ENCODE measurements around the gene WDR6. TPM values are rescaled to one million over a fixed set of nuclear protein-coding genes. Genes with fewer than 3 reads are reported as not detected.

The WDR6 gene
- total and polyA plus RNA-seq, 2 donors (not counting 1 experiment from before 2014, with no cell fraction given) = 58.7 to 77.9 TPM

- TF ChIP-seq, protein P1, sequence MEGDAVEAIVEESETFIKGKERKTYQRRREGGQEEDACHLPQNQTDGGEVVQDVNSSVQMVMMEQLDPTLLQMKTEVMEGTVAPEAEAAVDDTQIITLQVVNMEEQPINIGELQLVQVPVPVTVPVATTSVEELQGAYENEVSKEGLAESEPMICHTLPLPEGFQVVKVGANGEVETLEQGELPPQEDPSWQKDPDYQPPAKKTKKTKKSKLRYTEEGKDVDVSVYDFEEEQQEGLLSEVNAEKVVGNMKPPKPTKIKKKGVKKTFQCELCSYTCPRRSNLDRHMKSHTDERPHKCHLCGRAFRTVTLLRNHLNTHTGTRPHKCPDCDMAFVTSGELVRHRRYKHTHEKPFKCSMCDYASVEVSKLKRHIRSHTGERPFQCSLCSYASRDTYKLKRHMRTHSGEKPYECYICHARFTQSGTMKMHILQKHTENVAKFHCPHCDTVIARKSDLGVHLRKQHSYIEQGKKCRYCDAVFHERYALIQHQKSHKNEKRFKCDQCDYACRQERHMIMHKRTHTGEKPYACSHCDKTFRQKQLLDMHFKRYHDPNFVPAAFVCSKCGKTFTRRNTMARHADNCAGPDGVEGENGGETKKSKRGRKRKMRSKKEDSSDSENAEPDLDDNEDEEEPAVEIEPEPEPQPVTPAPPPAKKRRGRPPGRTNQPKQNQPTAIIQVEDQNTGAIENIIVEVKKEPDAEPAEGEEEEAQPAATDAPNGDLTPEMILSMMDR (conservative IDR thresholded peaks at IDR 0.05 in 1 of 2, IDR thresholded peaks at IDR 0.05 in 1 of 2; ENCODE audit: low read depth in 1 of 2, low read length in 2 of 2) = no peak
- H3K79me2 ChIP-seq (ENCODE audit: control insufficient read depth, insufficient read depth, low read length) = peaks cover 49% of the 10 kb centered on the region
- H3K27ac ChIP-seq (ENCODE audit: insufficient read depth, low read length) = peak overlapping the region; percentile 23
- H3K36me3 ChIP-seq (ENCODE audit: control insufficient read depth, insufficient read depth, low read length) = peaks cover 35% of the 10 kb centered on the region
- H2AFZ ChIP-seq (ENCODE audit: low read length) = no peak overlapping the region
- H4K20me1 ChIP-seq (ENCODE audit: control insufficient read depth, extremely low read depth, insufficient read depth, low read length) = no peaks in the 10 kb centered on the region
- peaks cover 9% of the 10 kb centered on the region for H3K4me1 ChIP-seq (ENCODE audit: control insufficient read depth, extremely low read depth, insufficient read depth, low read length)
- no peaks in the 10 kb centered on the region for H3K9me3 ChIP-seq (ENCODE audit: control insufficient read depth, insufficient read depth, low read depth, low read length)
- H3K27me3 ChIP-seq (ENCODE audit: control insufficient read depth, insufficient read depth, low read length) = no peaks in the 10 kb centered on the region
- no peak overlapping the region for H3K9ac ChIP-seq (ENCODE audit: insufficient read depth, low read length)
- H3K4me3 ChIP-seq (replicated peaks in 1 of 4; ENCODE audit: control extremely low read depth in 1 of 4, insufficient read depth in 1 of 4, low read depth in 3 of 4, low read length in 4 of 4) = no peak overlapping the region
- no peak for DNase-seq (ENCODE audit: low read depth in 2 of 2)
- no peak overlapping the region for H3K4me2 ChIP-seq (ENCODE audit: extremely low read depth, insufficient read depth, low read length)
These were observed 19.3 kb downstream of the WDR6 start for GRCh38 chr3:49026536-49026935.

- H3K4me3 ChIP-seq (replicated peaks in 1 of 4; ENCODE audit: control extremely low read depth in 1 of 4, insufficient read depth in 1 of 4, low read depth in 3 of 4, low read length in 4 of 4) = peak overlapping the region in 1 of 4 experiments; percentile 88
- H2AFZ ChIP-seq (ENCODE audit: low read length) = no peak overlapping the region
- H3K36me3 ChIP-seq (ENCODE audit: control insufficient read depth, insufficient read depth, low read length) = peaks cover 39% of the 10 kb centered on the region
- H3K79me2 ChIP-seq (ENCODE audit: control insufficient read depth, insufficient read depth, low read length) = peaks cover 44% of the 10 kb centered on the region
- H4K20me1 ChIP-seq (ENCODE audit: control insufficient read depth, extremely low read depth, insufficient read depth, low read length) = no peaks in the 10 kb centered on the region
- H3K27ac ChIP-seq (ENCODE audit: insufficient read depth, low read length) = no peak overlapping the region
- peak overlapping the region; percentile 71 for H3K4me2 ChIP-seq (ENCODE audit: extremely low read depth, insufficient read depth, low read length)
- no peaks in the 10 kb centered on the region for H3K9me3 ChIP-seq (ENCODE audit: control insufficient read depth, insufficient read depth, low read depth, low read length)
- H3K9ac ChIP-seq (ENCODE audit: insufficient read depth, low read length) = no peak overlapping the region
- H3K27me3 ChIP-seq (ENCODE audit: control insufficient read depth, insufficient read depth, low read length) = no peaks in the 10 kb centered on the region
- H3K4me1 ChIP-seq (ENCODE audit: control insufficient read depth, extremely low read depth, insufficient read depth, low read length) = peaks cover 9% of the 10 kb centered on the region
- TF ChIP-seq EZH2 (IDR thresholded peaks at IDR 0.05; ENCODE audit: low read length, missing control alignments) = no peak
- DNase-seq (ENCODE audit: low read depth in 2 of 2) = no peak
These were observed 20.4 kb downstream of the WDR6 start for GRCh38 chr3:49027634-49028033.

DNA sequence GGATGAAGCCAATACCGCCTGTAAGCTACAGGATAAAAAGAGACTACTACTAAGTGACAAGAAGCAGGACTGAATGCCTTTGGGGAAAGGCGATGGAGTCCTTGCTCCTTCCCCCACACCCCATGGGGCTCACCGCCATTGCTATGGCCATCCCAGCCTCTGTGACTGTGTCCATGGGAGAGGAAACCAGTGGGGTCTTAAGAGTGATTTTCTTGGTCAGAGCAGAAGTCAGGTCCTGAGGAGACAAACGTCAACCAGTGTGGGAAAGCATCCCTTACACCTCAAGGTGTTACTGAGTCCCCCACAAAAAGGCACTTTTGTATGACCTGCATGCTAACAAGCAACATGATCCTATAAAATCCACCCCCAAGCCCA, 21.1 kb downstream of the WDR6 start:
- DNase-seq (ENCODE audit: low read depth in 2 of 2) = no peak
- H4K20me1 ChIP-seq (ENCODE audit: control insufficient read depth, extremely low read depth, insufficient read depth, low read length) = no peaks in the 10 kb centered on the region
- peak overlapping the region; percentile 56 to 88 (median 71) for H3K4me3 ChIP-seq (replicated peaks in 1 of 4; ENCODE audit: control extremely low read depth in 1 of 4, insufficient read depth in 1 of 4, low read depth in 3 of 4, low read length in 4 of 4)
- no peaks in the 10 kb centered on the region for H3K27me3 ChIP-seq (ENCODE audit: control insufficient read depth, insufficient read depth, low read length)
- no peak overlapping the region for H3K9ac ChIP-seq (ENCODE audit: insufficient read depth, low read length)
- peaks cover 36% of the 10 kb centered on the region for H3K36me3 ChIP-seq (ENCODE audit: control insufficient read depth, insufficient read depth, low read length)
- TF ChIP-seq EZH2 (IDR thresholded peaks at IDR 0.05; ENCODE audit: low read length, missing control alignments) = no peak
- TF ChIP-seq, protein P1 (conservative IDR thresholded peaks at IDR 0.05 in 1 of 2, IDR thresholded peaks at IDR 0.05 in 1 of 2; ENCODE audit: low read depth in 1 of 2, low read length in 2 of 2) = no peak
- peaks cover 38% of the 10 kb centered on the region for H3K79me2 ChIP-seq (ENCODE audit: control insufficient read depth, insufficient read depth, low read length)
- peak overlapping the region; percentile 71 for H3K4me2 ChIP-seq (ENCODE audit: extremely low read depth, insufficient read depth, low read length)
- H3K9me3 ChIP-seq (ENCODE audit: control insufficient read depth, insufficient read depth, low read depth, low read length) = no peaks in the 10 kb centered on the region
- H3K27ac ChIP-seq (ENCODE audit: insufficient read depth, low read length) = peak overlapping the region; percentile 86
- no peak overlapping the region for H2AFZ ChIP-seq (ENCODE audit: low read length)
- peaks cover 7% of the 10 kb centered on the region for H3K4me1 ChIP-seq (ENCODE audit: control insufficient read depth, extremely low read depth, insufficient read depth, low read length)

Data from fibroblast of lung (primary cell).